HG02973 (cell line): Measurements from ENCODE around the gene LRRC70.
"Not testable (repeated sequence)": the region's sequence is repeated elsewhere in the genome, so short reads cannot be mapped to it uniquely, and the experiment has no call there.

Experiments
- ATAC-seq: cut with Tn5 transposase; IDR thresholded peaks from one replicate; pipeline ENCODE4 v1.9.1; 2021; ENCODE audit warnings: moderate library complexity; ENCODE audit not compliant: unreplicated experiment

LRRC70 gene

DNA sequence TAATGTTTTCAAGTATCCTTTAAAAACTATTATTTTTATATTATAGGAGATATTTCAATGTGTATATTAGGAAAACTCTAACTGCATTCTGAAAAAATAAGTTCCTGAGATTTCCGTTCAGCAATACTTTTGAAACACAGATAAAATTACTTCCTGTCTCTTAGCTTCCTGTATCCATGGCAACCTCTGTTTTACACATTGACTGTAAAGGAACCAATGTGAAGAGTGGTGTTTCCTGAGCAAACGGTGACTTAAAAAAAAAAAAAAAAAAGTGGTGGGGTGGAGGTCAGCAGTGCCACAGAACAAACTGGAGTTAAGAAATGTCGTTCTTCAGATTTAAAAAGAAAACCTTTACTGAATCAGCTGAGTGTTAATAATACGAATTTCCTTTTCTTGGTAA lies at the start of gene LRRC70:
Gene LRRC70, plus strand, starts transcription at position 280 of the 400 bp plus-strand sequence. CDS start 620 bp downstream, outside the sequence.
- peak; percentile 96 for ATAC-seq

DNA sequence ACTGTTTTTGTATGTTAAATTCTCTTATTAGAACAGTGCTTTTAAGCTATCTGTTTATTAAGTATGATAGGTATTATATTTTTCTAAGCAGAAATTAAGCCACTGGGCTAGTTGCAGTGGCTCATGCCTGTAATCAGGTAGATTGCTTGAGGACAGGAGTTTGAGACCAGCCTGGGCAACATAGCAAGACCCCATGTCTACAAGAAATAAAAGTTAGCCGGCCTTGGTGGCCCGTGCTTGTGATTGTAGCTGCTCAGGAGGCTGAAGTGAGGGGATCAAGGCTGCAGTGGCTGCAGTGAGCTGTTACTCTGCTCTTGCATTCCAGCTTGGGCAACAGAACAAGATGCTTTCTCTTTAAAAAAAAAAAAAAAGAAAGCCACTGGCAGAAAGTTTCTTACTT lies 45.0 kb upstream of the LRRC70 start:
- no peak for ATAC-seq

- no peak for ATAC-seq
Observed at GRCh38 chr5:62534461-62535236, 44.0 kb upstream of the LRRC70 start.

GRCh38 chr5:62536232-62536631 lies 42.4 kb upstream of the LRRC70 start:
- no peak for ATAC-seq

- ATAC-seq, result no peak
Observed at GRCh38 chr5:62536783-62537182, 41.8 kb upstream of the LRRC70 start.

- ATAC-seq, result no peak
Observed at GRCh38 chr5:62538017-62538942, 40.3 kb upstream of the LRRC70 start.

DNA sequence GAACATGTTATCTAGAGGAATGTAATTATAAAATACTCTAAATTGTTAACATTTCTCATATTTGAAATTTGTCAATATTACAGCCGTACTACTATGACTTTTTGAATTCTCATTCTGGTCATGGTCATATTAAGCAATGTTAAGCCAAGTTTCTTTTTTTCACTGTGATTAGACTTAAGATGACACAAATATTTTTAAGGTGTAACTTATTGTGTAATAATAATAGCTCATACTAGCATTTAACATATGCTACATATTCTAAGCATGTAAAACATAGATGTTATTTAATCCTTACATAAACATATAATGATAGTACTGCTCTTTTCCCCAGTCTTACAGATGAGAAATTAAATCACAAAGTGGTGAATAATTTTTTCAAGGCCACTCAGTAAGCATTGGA lies 35.9 kb upstream of the LRRC70 start:
- no peak for ATAC-seq

DNA sequence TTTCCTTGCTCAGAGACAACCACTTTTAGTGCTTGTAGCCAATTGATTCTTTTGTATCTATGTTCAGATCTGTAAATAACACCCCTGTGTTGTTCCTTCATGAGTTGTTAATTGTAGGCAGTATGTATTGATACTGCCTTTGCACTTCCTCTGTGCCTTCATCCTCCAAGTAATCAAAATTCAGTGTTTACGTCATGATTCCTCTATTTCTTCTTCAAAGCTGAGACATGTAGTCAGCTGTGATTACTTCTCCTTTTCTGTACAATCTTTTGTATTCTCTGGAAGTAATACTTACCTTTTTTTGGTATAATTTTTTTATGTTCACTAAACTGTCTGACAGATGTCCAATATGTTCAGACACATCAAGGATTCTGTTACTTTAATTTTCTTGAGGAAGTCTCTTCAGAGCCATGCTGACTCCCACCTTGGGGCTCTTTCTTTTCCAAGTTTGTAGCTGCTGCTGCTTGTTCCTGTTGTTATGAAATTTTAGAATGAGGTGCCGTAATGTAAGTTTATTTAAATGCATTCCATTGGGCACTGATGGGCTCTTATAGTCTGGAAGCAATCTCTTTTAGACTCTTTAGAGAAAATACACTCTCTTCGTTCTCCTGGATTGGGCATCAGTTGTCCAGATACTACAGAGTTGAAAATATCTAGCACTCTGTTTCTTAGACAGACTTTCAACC lies 30.5 kb upstream of the LRRC70 start:
- ATAC-seq, result no peak

- no peak for ATAC-seq
Observed at GRCh38 chr5:62550103-62550502, 28.5 kb upstream of the LRRC70 start.

GRCh38 chr5:62555930-62556329 lies 22.7 kb upstream of the LRRC70 start:
- ATAC-seq, result no peak

DNA sequence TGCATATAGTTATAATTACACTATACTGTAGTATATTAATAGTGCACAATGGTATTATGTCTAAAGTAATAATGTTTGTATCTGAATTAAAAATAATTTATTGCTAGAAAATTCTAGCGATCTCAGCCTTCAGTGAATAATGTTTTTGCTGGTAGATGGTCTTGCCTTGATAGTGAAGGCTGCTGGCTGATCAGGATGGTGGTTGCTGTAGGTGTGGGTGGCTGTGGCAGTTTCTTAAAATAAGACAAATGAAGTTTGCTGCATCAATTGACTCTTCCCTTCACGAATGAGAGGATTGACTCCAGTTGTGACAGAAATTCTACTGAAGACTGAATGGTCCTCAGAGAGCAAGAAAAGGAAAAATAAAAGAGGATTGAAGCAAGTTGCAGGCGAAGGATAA lies 19.7 kb upstream of the LRRC70 start:
- no peak for ATAC-seq

- no peak for ATAC-seq
Observed at GRCh38 chr5:62560786-62561185, 17.8 kb upstream of the LRRC70 start.

- no peak for ATAC-seq
Observed at GRCh38 chr5:62561896-62562295, 16.7 kb upstream of the LRRC70 start.

GRCh38 chr5:62562867-62563266 lies 15.8 kb upstream of the LRRC70 start:
- no peak for ATAC-seq

DNA sequence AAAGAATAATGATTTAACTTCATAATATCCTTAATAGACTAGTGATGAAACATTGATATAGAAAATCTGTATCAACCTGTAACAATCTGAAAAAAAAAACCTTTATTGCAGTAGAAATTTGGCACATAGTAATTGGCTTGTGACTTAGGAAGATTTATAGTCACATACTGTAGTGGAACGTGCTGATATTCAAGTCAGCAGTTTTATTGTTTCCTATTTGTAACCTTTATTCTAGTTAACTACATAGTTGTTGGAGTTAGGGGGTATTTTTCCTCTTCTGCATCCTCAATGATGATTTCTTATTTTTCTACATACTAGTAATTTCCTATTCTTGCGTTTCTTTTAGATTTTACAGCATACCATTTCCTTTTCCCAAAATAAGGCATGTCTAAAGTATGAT lies 14.5 kb upstream of the LRRC70 start:
- no peak for ATAC-seq

- ATAC-seq, result not testable (repeated sequence)
Observed at GRCh38 chr5:62565740-62566139, 12.9 kb upstream of the LRRC70 start.

DNA sequence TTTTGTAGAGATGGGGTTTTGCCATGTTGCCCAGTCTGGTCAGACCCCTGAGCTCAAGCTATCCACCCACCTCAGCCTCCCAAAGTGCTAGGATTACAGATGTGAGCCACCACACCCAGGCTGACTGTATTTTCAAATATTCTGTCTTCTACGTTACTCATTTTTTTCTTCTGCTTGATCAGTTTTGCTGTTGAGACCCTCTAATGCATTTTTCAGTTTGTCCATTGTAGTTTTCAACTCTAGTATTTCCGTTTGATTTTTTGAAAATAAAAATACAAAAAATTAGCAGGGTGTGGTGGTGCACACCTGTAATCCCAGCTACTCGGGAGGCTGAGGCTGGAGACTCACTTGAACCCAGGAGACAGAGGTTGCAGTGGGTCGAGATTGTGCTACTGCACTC lies 10.5 kb upstream of the LRRC70 start:
- no peak for ATAC-seq

DNA sequence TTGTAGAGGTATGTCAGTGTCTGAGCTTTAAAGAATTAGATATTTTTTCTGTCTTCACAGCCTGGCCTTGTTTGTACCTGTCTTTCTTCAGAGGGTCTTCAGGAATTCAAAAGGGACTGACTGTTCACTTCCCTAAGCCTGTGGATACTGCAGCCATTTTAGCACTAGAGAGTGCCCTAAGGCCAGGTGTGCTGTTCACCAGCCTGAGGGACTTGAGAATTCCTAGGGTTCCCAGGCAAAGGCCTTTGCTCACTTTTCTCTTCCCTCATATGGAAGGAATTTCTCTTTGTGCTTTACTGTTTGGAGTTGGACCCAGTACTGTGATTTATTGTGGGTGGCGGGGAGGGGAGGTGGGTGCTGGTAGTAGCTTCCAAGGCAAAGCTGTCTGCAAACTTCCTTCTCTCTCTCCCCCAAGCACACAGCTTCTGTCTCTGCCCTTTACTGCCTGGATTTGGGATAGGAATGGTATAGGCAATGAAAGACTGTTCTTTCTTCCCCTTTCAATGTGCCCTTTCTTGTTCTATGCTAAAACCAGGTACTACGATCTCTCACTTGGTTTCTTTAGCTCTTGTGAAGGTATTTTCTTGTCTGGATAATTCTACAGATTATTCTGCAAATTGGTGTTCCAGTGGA lies 9.7 kb upstream of the LRRC70 start:
- ATAC-seq, result no peak

DNA sequence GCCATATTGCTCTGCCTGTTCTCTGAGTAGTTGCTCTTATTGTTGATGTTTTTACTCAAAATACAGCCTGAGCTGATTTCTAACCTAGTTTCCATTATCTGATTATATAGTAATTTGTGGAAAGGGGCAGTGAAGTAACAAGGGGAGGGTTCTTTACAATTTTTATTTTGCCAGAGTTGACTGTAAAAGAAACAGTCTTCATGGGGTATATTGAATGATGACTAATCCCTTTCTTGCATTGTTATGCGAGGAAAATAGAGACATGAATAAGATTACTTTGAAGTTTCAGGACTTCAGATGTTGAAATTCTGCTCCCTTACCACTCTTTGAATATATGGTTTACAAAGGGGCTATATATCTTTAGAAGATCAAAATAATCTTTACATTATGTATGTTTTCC lies 9.1 kb upstream of the LRRC70 start:
- no peak for ATAC-seq

DNA sequence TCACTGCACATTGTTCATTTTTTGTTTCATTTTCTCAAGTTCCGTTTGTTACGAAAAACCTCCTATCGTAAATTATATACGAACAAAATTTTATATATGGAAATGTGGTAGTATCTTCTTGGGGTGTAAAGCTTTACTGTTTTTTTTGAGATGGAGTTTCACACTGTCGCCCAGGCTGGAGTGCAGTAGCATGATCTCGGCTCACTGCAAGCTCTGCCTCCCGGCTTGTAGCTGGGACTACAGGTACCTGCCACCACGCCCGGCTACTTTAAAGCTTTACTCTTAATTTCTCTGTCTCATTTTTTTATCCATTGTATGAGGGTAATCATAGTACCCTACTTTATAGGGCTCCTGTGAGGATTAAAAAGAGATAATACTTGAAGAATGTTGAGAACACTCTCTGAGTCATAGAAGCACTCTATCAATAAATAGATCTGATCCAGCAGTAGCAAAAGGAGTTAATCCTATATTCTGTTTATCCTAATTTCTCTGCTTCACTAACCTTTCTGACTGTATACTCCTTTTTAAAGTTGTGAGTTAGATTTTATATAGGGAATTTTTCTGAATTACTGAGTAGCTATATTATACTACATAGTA lies 5.6 kb upstream of the LRRC70 start:
- ATAC-seq, result no peak

DNA sequence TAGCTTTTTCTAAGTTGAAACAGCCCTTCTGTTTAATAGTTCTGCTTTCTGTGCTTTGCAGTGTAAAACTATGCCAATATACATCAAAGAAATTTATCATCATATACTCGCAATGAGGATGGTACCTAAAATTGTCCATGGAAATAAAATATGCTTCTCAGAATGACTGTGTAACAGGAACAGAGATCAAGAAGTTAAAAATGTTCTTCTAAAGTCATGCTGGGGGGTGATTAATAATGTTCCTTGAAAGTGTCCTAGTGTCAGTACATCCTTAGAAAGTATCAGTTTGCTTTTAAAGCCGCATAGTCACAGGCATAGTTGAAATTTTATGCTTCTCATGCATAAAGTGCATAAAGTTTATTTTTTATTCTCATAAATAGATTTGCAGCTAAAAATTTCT lies 4.0 kb upstream of the LRRC70 start:
- peak; percentile 39 for ATAC-seq
